GM12891 (cell line): ENCODE data around the gene KRTAP4-16.

Experiments
- PAX5 ChIP-seq: IDR thresholded peaks from 2 replicates; pipeline ENCODE4 v1.6.1; 2011; ENCODE audit warnings: low read length, moderate library complexity, mild to moderate bottlenecking; ENCODE audit not compliant: insufficient read depth, severe bottlenecking
- POLR2A ChIP-seq: IDR thresholded peaks from 2 replicates; pipeline ENCODE4 v1.6.1; 2011; ENCODE audit warnings: low read depth, low read length, control low read depth
- POLR2AphosphoS5 ChIP-seq: IDR thresholded peaks from 2 replicates; pipeline ENCODE4 v1.6.1; 2011; ENCODE audit warnings: low read depth, low read length, control low read depth
- SPI1 ChIP-seq: IDR thresholded peaks from 2 replicates; pipeline ENCODE4 v1.6.1; 2011; ENCODE audit warnings: low read depth, low read length, control low read depth
- TAF1 ChIP-seq: IDR thresholded peaks from 2 replicates; pipeline ENCODE4 v1.6.1; 2011; ENCODE audit warnings: low read depth, low read length, control low read depth

DNA sequence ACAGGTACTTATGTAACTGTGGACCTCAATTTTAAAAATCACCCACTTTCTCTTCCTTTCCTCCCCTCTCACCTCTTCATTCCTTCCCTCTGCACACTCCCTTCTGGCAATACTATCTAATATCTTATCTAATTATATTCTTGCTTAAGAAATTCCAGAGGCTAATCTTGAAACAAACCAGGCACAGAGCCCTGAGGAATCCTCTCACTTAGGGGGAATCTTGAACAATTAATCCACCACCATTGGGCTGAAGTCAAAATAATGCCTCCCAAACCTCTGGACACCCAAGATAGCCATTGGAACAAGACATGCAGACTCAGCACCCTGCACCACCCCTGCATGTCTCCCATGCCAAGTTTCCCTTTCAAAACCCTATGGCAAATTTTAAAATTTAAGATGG lies 39.4 kb upstream of the KRTAP4-16 start:
- TF ChIP-seq POLR2A (no peak), POLR2AphosphoS5 (no peak), PAX5 (no peak), TAF1 (no peak), SPI1 (no peak)
